CD14-positive monocyte (primary cell): ENCODE results near the gene SPATA25. TPM values are rescaled to one million over a fixed set of nuclear protein-coding genes. Genes with fewer than 3 reads are reported as not detected.
A peak's percentile ranks its signal among the peaks of the same experiment; 100 is the strongest.

Experiments used
- DNase-seq, 3 donors: peaks; one replicate each; pipeline ENCODE4 v3.0.0-alpha.2; 2011 to 2022
- H2AFZ ChIP-seq: 2 replicates; pipeline ENCODE4 v1.6.0; 2012; ENCODE audit warnings: mild to moderate bottlenecking, low read depth, low read length, inconsistent platforms; ENCODE audit not compliant: insufficient read depth, poor library complexity, severe bottlenecking
- H3K27ac ChIP-seq, 2 donors: 1 replicate in 1 of 2; 2 replicates in 1 of 2; pipeline ENCODE4 v1.5.1; 2012 to 2013; ENCODE audit warnings: low read length in 2 of 2, control low read depth in 1 of 2, inconsistent platforms in 1 of 2, low read depth in 1 of 2, mild to moderate bottlenecking in 1 of 2
- H3K27me3 ChIP-seq, 2 donors: one replicate each; pipeline versions ENCODE4 v1.6.0 to v1.6.1; 2011 to 2013; ENCODE audit warnings: low read length in 2 of 2; ENCODE audit not compliant: control insufficient read depth in 2 of 2, insufficient read depth in 2 of 2
- H3K36me3 ChIP-seq, 2 donors: replicated peaks in 1 of 2; 1 replicate in 1 of 2; 2 replicates in 1 of 2; pipeline versions ENCODE4 v1.5.1 to v1.6.1; 2012 to 2013; ENCODE audit warnings: low read length in 2 of 2, control low read depth in 1 of 2, inconsistent platforms in 1 of 2, mild to moderate bottlenecking in 1 of 2; ENCODE audit not compliant: insufficient read depth in 2 of 2, control insufficient read depth in 1 of 2
- H3K4me1 ChIP-seq, 2 donors: 1 replicate in 1 of 2; 2 replicates in 1 of 2; pipeline versions ENCODE4 v1.5.1 to v1.6.1; 2012 to 2013; ENCODE audit warnings: low read length in 2 of 2, control low read depth in 1 of 2, inconsistent platforms in 1 of 2, mild to moderate bottlenecking in 1 of 2, moderate library complexity in 1 of 2; ENCODE audit not compliant: insufficient read depth in 2 of 2, control insufficient read depth in 1 of 2
- H3K4me2 ChIP-seq: replicated peaks from 2 replicates; pipeline ENCODE3; 2012; ENCODE audit warnings: low read length, moderate library complexity, mild to moderate bottlenecking; ENCODE audit not compliant: poor library complexity, severe bottlenecking; ENCODE audit errors: extremely low read depth
- H3K4me3 ChIP-seq, 3 experiments: fragments of 200-600 bp in 1 of 3; sonication (generic) in 1 of 3; replicated peaks in 1 of 3; 1 replicate in 2 of 3; 2 replicates in 1 of 3; pipeline ENCODE4 v1.5.1; 2011 to 2013; ENCODE audit warnings: low read length in 3 of 3, mild to moderate bottlenecking in 3 of 3, control low read depth in 2 of 3, low read depth in 2 of 3, inconsistent platforms in 1 of 3, moderate library complexity in 1 of 3
- H3K79me2 ChIP-seq: 2 replicates; pipeline ENCODE4 v1.6.0; 2012; ENCODE audit warnings: mild to moderate bottlenecking, control low read depth, inconsistent platforms, low read length, moderate library complexity; ENCODE audit not compliant: insufficient read depth
- H3K9ac ChIP-seq: 2 replicates; pipeline ENCODE4 v1.6.0; 2017; ENCODE audit warnings: low read length, mild to moderate bottlenecking; ENCODE audit not compliant: insufficient read depth, poor library complexity, severe bottlenecking
- H3K9me3 ChIP-seq, 2 donors: replicated peaks in 1 of 2; 1 replicate in 1 of 2; 2 replicates in 1 of 2; pipeline versions ENCODE4 v1.5.1 to v1.6.1; 2012 to 2013; ENCODE audit warnings: low read length in 2 of 2, control low read depth in 1 of 2; ENCODE audit not compliant: control insufficient read depth in 1 of 2, insufficient read depth in 1 of 2
- H4K20me1 ChIP-seq: 2 replicates; pipeline ENCODE4 v1.6.0; 2012; ENCODE audit warnings: mild to moderate bottlenecking, low read length, control low read depth, moderate library complexity; ENCODE audit not compliant: insufficient read depth
- H3K27ac Mint-ChIP-seq, 7 donors: one replicate each; pipeline ENCODE4 v1.8.0; 2020; ENCODE audit warnings: mild to moderate bottlenecking in 7 of 7, mixed read lengths in 7 of 7, moderate library complexity in 6 of 7, inconsistent platforms in 2 of 7
- H3K27me3 Mint-ChIP-seq, 3 donors: one replicate each; pipeline ENCODE4 v1.8.0; 2021 to 2022; ENCODE audit warnings: low read depth in 3 of 3, mild to moderate bottlenecking in 3 of 3, mixed read lengths in 3 of 3, moderate library complexity in 3 of 3, inconsistent platforms in 1 of 3
- H3K36me3 Mint-ChIP-seq, 2 donors: one replicate each; pipeline ENCODE4 v1.8.0; 2020; ENCODE audit warnings: mixed read lengths in 2 of 2, inconsistent platforms in 1 of 2, mild to moderate bottlenecking in 1 of 2
- H3K4me1 Mint-ChIP-seq: one replicate; pipeline ENCODE4 v1.8.0; 2020; ENCODE audit warnings: mild to moderate bottlenecking, mixed read lengths
- H3K4me3 Mint-ChIP-seq, 2 donors: one replicate each; pipeline ENCODE4 v1.8.0; 2020; ENCODE audit warnings: mild to moderate bottlenecking in 2 of 2, mixed read lengths in 2 of 2, moderate library complexity in 1 of 2
- H3K9me3 Mint-ChIP-seq, 7 donors: one replicate each; pipeline ENCODE4 v1.8.0; 2020 to 2022; ENCODE audit warnings: mixed read lengths in 7 of 7, mild to moderate bottlenecking in 6 of 7, moderate library complexity in 6 of 7, inconsistent platforms in 2 of 7
- WGBS: methylation state at CpG from one replicate; pipeline ENCODE4 v1.1.5; 2013; ENCODE audit warnings: missing lambda C conversion rate; ENCODE audit not compliant: insufficient coverage; 5-methylcytosine and 5-hydroxymethylcytosine counted together
- intact Hi-C, 2 donors: fragments of 100-400 bp; cut with micrococcal nuclease; formaldehyde crosslinking; loops; one replicate each; pipeline versions ENCODE4 v1.15.0 to v1.15.1; 2023
- polyA plus RNA-seq, 3 donors: library from polyadenylated mRNA; depleted of rRNA in 1 of 3; unstranded in 2 of 3; stranded (reverse) in 1 of 3; fragments of 300-500 nt in 2 of 3; fragments of >200 nt in 1 of 3; fragmentation: Illumina TruSeq in 2 of 3; gene quantifications; 1 replicate in 2 of 3; 2 replicates in 1 of 3; pipeline ENCODE4 v1.2.3, GENCODE V29; 2012 to 2021
- TF ChIP-seq, protein P1 (sequence below): fragments of 200-600 bp; IDR thresholded peaks from one replicate; pipeline ENCODE4 v1.8.0; 2022; ENCODE audit warnings: antibody characterized with exemption, mild to moderate bottlenecking

The SPATA25 gene
- polyA plus RNA-seq, 3 donors: 0.76 TPM; not detected in 2

DNA sequence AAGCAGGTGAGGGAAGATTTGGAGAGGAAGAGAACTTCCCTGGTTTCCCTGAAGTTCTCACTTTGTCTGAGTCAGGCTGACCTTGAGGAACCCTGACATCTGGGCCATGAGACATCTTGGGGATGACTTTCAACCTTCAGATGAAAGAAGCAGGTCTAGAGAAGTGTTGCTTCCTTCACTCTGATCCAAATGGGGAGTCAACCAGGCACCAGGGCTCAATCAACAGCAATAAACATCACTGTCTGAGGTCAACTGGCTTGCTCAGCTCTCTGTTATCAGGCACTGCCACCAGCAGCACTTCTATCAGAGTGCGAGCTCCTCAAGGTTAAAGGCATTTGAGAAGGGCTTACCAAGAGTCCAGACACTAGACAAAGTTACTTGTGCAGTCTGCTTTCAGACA is 36.5 kb downstream of the SPATA25 start:
- Histone ChIP-seq H3K9me3 (no peaks in the 10 kb centered on the region), H3K27ac (no peak overlapping the region), H3K4me3 (no peak overlapping the region), H2AFZ (no peak overlapping the region), H3K27me3 (no peaks in the 10 kb centered on the region), H3K9ac (peak overlapping the region; percentile 17), H3K4me2 (no peak overlapping the region), H4K20me1 (peaks cover 26% of the 10 kb centered on the region), H3K36me3 (peaks cover 60 to 83% of the 10 kb centered on the region in 2 donors), H3K4me1 (peaks cover 3% of the 10 kb centered on the region in 2 donors), H3K79me2 (peaks cover 34% of the 10 kb centered on the region)
- Mint-ChIP-seq H3K4me3 (no peak overlapping the region), H3K27me3 (peaks cover 0 to 2% (median 1%) of the 10 kb centered on the region in 3 donors), H3K4me1 (peaks cover 9% of the 10 kb centered on the region), H3K27ac (peak overlapping the region in 2 of 7 donors; percentile 46 to 69), H3K36me3 (peaks cover 57 to 89% of the 10 kb centered on the region in 2 donors), H3K9me3 (no peaks in the 10 kb centered on the region)
- TF ChIP-seq, protein P1, sequence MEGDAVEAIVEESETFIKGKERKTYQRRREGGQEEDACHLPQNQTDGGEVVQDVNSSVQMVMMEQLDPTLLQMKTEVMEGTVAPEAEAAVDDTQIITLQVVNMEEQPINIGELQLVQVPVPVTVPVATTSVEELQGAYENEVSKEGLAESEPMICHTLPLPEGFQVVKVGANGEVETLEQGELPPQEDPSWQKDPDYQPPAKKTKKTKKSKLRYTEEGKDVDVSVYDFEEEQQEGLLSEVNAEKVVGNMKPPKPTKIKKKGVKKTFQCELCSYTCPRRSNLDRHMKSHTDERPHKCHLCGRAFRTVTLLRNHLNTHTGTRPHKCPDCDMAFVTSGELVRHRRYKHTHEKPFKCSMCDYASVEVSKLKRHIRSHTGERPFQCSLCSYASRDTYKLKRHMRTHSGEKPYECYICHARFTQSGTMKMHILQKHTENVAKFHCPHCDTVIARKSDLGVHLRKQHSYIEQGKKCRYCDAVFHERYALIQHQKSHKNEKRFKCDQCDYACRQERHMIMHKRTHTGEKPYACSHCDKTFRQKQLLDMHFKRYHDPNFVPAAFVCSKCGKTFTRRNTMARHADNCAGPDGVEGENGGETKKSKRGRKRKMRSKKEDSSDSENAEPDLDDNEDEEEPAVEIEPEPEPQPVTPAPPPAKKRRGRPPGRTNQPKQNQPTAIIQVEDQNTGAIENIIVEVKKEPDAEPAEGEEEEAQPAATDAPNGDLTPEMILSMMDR: no peak
- intact Hi-C loops: no loop called here
- DNase-seq: no peak
- no CpG with 5 or more reads among the region's 1 CpG for WGBS

- Histone ChIP-seq H3K4me2 (no peak overlapping the region), H2AFZ (no peak overlapping the region), H4K20me1 (peaks cover 26% of the 10 kb centered on the region), H3K36me3 (peaks cover 67 to 90% of the 10 kb centered on the region in 2 donors), H3K9ac (no peak overlapping the region), H3K79me2 (peaks cover 27% of the 10 kb centered on the region), H3K4me1 (no peaks in the 10 kb centered on the region), H3K27ac (no peak overlapping the region), H3K4me3 (no peak overlapping the region), H3K9me3 (no peaks in the 10 kb centered on the region), H3K27me3 (no peaks in the 10 kb centered on the region)
- no peak overlapping the region for H3K4me3 Mint-ChIP-seq
- peak overlapping the region in 2 of 7 donors; percentile 46 to 75 for H3K27ac Mint-ChIP-seq
- DNase-seq: no peak
- intact Hi-C loops: no loop called here
- H3K4me1 Mint-ChIP-seq: peaks cover 5% of the 10 kb centered on the region
- no peaks in the 10 kb centered on the region for H3K9me3 Mint-ChIP-seq
- WGBS: 100% methylated on average over 2 of the region's 2 CpGs
- H3K27me3 Mint-ChIP-seq: peaks cover 0 to 2% (median 1%) of the 10 kb centered on the region in 3 donors
- H3K36me3 Mint-ChIP-seq: peaks cover 61 to 96% of the 10 kb centered on the region in 2 donors
- TF ChIP-seq, protein P1: no peak
Measured at GRCh38 chr20:45850238-45850637, 37.2 kb downstream of the SPATA25 start.
